Amniotic stem cell (primary cell): Measurements from ENCODE around the gene MRPL33.
"Not testable (repeated sequence)": the region's sequence is repeated elsewhere in the genome, so short reads cannot be mapped to it uniquely, and the experiment has no call there.

Experiments
- DNase-seq: peaks from one replicate; lab custom pipeline; 2025; lab: John Stamatoyannopoulos, UW

The MRPL33 gene

GRCh38 chr2:27741673-27742072 lies 29.8 kb upstream of the MRPL33 start:
- no peak for DNase-seq

- DNase-seq: no peak
Observed at GRCh38 chr2:27742571-27742970, 28.9 kb upstream of the MRPL33 start.

- DNase-seq: not testable (repeated sequence)
Observed at GRCh38 chr2:27745494-27745893, 26.0 kb upstream of the MRPL33 start.

- DNase-seq: no peak
Observed at GRCh38 chr2:27746325-27746724, 25.2 kb upstream of the MRPL33 start.

GRCh38 chr2:27747827-27748352 lies 23.6 kb upstream of the MRPL33 start:
- no peak for DNase-seq

GRCh38 chr2:27748803-27749554 lies 22.5 kb upstream of the MRPL33 start:
- not testable (repeated sequence) for DNase-seq

GRCh38 chr2:27751377-27751776 lies 20.1 kb upstream of the MRPL33 start:
- no peak for DNase-seq

- DNase-seq: no peak
Observed at GRCh38 chr2:27752551-27753237, 18.8 kb upstream of the MRPL33 start.

GRCh38 chr2:27754138-27754588 lies 17.4 kb upstream of the MRPL33 start:
- DNase-seq: peak; percentile 55

GRCh38 chr2:27754831-27755230 lies 16.7 kb upstream of the MRPL33 start:
- no peak for DNase-seq

- DNase-seq: no peak
Observed at GRCh38 chr2:27756091-27756490, 15.4 kb upstream of the MRPL33 start.

- DNase-seq: no peak
Observed at GRCh38 chr2:27756544-27757498, 14.7 kb upstream of the MRPL33 start.

- DNase-seq: no peak
Observed at GRCh38 chr2:27762951-27763906, 8.3 kb upstream of the MRPL33 start.

- no peak for DNase-seq
Observed at GRCh38 chr2:27763907-27764267, 7.6 kb upstream of the MRPL33 start.

GRCh38 chr2:27764526-27764925 lies 7.0 kb upstream of the MRPL33 start:
- not testable (repeated sequence) for DNase-seq

GRCh38 chr2:27765621-27766286 lies 5.8 kb upstream of the MRPL33 start:
- DNase-seq: no peak

GRCh38 chr2:27766287-27766661 lies 5.2 kb upstream of the MRPL33 start:
- DNase-seq: no peak

- no peak for DNase-seq
Observed at GRCh38 chr2:27771202-27771547, 344 bp upstream of the MRPL33 start.

- no peak for DNase-seq
Observed at GRCh38 chr2:27772804-27773203, 1.3 kb downstream of the MRPL33 start.

- no peak for DNase-seq
Observed at GRCh38 chr2:27773959-27774358, 2.4 kb downstream of the MRPL33 start.

- no peak for DNase-seq
Observed at GRCh38 chr2:27776097-27776496, 4.6 kb downstream of the MRPL33 start.
